WTC11 (cell line): ENCODE measurements around the gene PROB1.

Source experiments
- CBFB ChIP-seq: sonication (generic); formaldehyde crosslinking; IDR thresholded peaks from 2 replicates; pipeline ENCODE4 v1.8.1; 2022; ENCODE audit warnings: mild to moderate bottlenecking, low read depth, missing genetic modification reagents
- GABPB1 ChIP-seq: sonication (generic); formaldehyde crosslinking; IDR thresholded peaks from 2 replicates; pipeline ENCODE4 v1.8.1; 2023; ENCODE audit warnings: mild to moderate bottlenecking, missing genetic modification reagents
- HMGA2 ChIP-seq: fragments of 250-450 bp; sonication (Bioruptor Pico); IDR thresholded peaks from 2 replicates; pipeline ENCODE4 v1.4.0; 2021; ENCODE audit warnings: mild to moderate bottlenecking, moderate library complexity
- JUN ChIP-seq: sonication (generic); formaldehyde crosslinking; IDR thresholded peaks from 2 replicates; pipeline ENCODE4 v1.8.0; 2023; ENCODE audit warnings: mild to moderate bottlenecking, missing genetic modification reagents
- TEAD4 ChIP-seq: sonication (generic); formaldehyde crosslinking; IDR thresholded peaks from 2 replicates; pipeline ENCODE4 v1.8.0; 2022; ENCODE audit warnings: mild to moderate bottlenecking, missing genetic modification reagents
- TF ChIP-seq, protein P1 (sequence below): sonication (generic); formaldehyde crosslinking; IDR thresholded peaks from 2 replicates; pipeline ENCODE4 v1.8.1; 2022; ENCODE audit warnings: low read depth, missing genetic modification reagents, borderline replicate concordance
- TF ChIP-seq, protein P2 (sequence below): fragments of 200-600 bp; IDR thresholded peaks from 2 replicates; pipeline ENCODE4 v1.8.0; 2022; ENCODE audit warnings: antibody characterized with exemption
- TF ChIP-seq, protein P3 (sequence below): sonication (generic); formaldehyde crosslinking; IDR thresholded peaks from 2 replicates; pipeline ENCODE4 v1.8.1; 2023; ENCODE audit warnings: mild to moderate bottlenecking, missing genetic modification reagents
- TF ChIP-seq, protein P4 (sequence below): sonication (generic); formaldehyde crosslinking; IDR thresholded peaks from 2 replicates; pipeline ENCODE4 v1.8.0; 2022; ENCODE audit warnings: mild to moderate bottlenecking, missing genetic modification reagents
- TF ChIP-seq, protein P5 (sequence below): sonication (generic); formaldehyde crosslinking; IDR thresholded peaks from 2 replicates; pipeline ENCODE4 v1.8.0; 2022; ENCODE audit warnings: mild to moderate bottlenecking, missing genetic modification reagents

DNA sequence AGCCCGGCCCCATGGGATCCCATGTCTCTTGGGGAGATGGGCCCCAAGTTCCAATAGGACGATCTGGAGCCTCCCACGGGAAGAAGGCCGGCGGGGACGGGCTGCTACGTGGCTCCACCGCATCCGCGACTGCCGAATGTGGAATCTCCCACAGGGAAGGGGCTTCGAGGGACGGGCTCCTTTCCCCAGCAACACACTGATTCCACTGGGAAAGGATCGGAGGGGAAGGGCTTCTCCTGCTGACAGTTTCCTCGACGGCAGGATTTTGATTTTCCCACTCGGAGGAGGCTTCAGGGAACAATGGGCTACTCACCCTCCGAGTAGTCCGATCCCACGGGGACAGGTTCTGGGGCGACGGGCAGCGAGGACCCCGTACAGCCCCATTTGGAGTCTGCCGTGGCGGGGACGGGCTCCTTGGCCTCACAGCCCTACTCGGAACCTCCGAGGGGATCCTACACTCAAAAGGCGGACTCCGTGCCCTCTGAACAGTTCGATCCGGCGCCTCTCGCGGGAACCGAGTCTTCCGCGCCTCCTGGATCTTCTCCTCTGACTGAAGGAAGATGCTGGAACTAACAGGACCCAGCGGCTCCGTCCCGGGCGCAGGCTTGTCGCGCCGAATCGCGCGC is 1.3 kb downstream of the PROB1 start:
- TF ChIP-seq, protein P1, sequence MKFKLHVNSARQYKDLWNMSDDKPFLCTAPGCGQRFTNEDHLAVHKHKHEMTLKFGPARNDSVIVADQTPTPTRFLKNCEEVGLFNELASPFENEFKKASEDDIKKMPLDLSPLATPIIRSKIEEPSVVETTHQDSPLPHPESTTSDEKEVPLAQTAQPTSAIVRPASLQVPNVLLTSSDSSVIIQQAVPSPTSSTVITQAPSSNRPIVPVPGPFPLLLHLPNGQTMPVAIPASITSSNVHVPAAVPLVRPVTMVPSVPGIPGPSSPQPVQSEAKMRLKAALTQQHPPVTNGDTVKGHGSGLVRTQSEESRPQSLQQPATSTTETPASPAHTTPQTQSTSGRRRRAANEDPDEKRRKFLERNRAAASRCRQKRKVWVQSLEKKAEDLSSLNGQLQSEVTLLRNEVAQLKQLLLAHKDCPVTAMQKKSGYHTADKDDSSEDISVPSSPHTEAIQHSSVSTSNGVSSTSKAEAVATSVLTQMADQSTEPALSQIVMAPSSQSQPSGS, result no peak
- TF ChIP-seq TEAD4 (no peak), JUN (CRISPR knock-in tag) (no peak), HMGA2 (no peak), GABPB1 (CRISPR knock-in tag) (no peak), CBFB (no peak)
- TF ChIP-seq, protein P2, sequence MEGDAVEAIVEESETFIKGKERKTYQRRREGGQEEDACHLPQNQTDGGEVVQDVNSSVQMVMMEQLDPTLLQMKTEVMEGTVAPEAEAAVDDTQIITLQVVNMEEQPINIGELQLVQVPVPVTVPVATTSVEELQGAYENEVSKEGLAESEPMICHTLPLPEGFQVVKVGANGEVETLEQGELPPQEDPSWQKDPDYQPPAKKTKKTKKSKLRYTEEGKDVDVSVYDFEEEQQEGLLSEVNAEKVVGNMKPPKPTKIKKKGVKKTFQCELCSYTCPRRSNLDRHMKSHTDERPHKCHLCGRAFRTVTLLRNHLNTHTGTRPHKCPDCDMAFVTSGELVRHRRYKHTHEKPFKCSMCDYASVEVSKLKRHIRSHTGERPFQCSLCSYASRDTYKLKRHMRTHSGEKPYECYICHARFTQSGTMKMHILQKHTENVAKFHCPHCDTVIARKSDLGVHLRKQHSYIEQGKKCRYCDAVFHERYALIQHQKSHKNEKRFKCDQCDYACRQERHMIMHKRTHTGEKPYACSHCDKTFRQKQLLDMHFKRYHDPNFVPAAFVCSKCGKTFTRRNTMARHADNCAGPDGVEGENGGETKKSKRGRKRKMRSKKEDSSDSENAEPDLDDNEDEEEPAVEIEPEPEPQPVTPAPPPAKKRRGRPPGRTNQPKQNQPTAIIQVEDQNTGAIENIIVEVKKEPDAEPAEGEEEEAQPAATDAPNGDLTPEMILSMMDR, result no peak
- TF ChIP-seq, protein P3, sequence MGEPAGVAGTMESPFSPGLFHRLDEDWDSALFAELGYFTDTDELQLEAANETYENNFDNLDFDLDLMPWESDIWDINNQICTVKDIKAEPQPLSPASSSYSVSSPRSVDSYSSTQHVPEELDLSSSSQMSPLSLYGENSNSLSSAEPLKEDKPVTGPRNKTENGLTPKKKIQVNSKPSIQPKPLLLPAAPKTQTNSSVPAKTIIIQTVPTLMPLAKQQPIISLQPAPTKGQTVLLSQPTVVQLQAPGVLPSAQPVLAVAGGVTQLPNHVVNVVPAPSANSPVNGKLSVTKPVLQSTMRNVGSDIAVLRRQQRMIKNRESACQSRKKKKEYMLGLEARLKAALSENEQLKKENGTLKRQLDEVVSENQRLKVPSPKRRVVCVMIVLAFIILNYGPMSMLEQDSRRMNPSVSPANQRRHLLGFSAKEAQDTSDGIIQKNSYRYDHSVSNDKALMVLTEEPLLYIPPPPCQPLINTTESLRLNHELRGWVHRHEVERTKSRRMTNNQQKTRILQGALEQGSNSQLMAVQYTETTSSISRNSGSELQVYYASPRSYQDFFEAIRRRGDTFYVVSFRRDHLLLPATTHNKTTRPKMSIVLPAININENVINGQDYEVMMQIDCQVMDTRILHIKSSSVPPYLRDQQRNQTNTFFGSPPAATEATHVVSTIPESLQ (CRISPR knock-in tag), result no peak
- TF ChIP-seq, protein P4, sequence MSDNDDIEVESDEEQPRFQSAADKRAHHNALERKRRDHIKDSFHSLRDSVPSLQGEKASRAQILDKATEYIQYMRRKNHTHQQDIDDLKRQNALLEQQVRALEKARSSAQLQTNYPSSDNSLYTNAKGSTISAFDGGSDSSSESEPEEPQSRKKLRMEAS, result no peak
- TF ChIP-seq, protein P5, sequence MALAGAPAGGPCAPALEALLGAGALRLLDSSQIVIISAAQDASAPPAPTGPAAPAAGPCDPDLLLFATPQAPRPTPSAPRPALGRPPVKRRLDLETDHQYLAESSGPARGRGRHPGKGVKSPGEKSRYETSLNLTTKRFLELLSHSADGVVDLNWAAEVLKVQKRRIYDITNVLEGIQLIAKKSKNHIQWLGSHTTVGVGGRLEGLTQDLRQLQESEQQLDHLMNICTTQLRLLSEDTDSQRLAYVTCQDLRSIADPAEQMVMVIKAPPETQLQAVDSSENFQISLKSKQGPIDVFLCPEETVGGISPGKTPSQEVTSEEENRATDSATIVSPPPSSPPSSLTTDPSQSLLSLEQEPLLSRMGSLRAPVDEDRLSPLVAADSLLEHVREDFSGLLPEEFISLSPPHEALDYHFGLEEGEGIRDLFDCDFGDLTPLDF (CRISPR knock-in tag), result no peak
